Measurements from ENCODE around the gene CFHR5. TPM values are rescaled to one million over a fixed set of nuclear protein-coding genes. Genes with fewer than 3 reads are reported as not detected.

The CFHR5 gene
- not detected in 5 replicates for total RNA-seq (2022; extraction: Qiagen RNA extraction)

GRCh38 chr1:196977278-196977677 is at the start of gene CFHR5:
Gene CFHR5 (plus strand): TSS chr1:196977556. CDS start chr1:196977665, 109 bp downstream.

GRCh38 chr1:196943568-196943967 is 33.8 kb upstream of the CFHR5 start, which contains the start of gene CFHR2:
Gene CFHR2 (plus strand): TSS chr1:196943738. CDS start chr1:196943881, 143 bp downstream.

Other genes starting within 250 kb of the CFHR5 start
- 0.06 to 0.21 TPM (median 0.12 TPM) in 4 of 5 replicates, not detected in the other for gene CFHR3, start 202.7 kb upstream of the CFHR5 start, total RNA-seq (2022; extraction: Qiagen RNA extraction)
- 0.17 to 0.19 TPM (median 0.18 TPM) in 5 replicates for gene CFHR1, start 157.8 kb upstream of the CFHR5 start, total RNA-seq (2022; extraction: Qiagen RNA extraction)
- not detected in 5 replicates for gene CFHR4, start 89.5 kb upstream of the CFHR5 start, total RNA-seq (2022; extraction: Qiagen RNA extraction)
- not detected in 5 replicates for gene CFHR2, start 33.8 kb upstream of the CFHR5 start, total RNA-seq (2022; extraction: Qiagen RNA extraction)
- gene F13B, start 89.7 kb downstream of the CFHR5 start, total RNA-seq (2022; extraction: Qiagen RNA extraction): 0.05 to 0.11 TPM (median 0.06 TPM) in 4 of 5 replicates, not detected in the other
- 14.9 to 28.5 TPM (median 24.6 TPM) in 5 replicates for gene ASPM, start 169.1 kb downstream of the CFHR5 start, total RNA-seq (2022; extraction: Qiagen RNA extraction)
- gene ZBTB41, start 223.7 kb downstream of the CFHR5 start, total RNA-seq (2022; extraction: Qiagen RNA extraction): 2.4 to 4.8 TPM (median 4.0 TPM) in 5 replicates

Data from A549 treated with dexamethasone at 1 μM for 4 hours (cell line).